Ascending aorta (tissue), 2 donors: Measurements from ENCODE around the gene DKC1. TPM values are rescaled to one million over a fixed set of nuclear protein-coding genes. Genes with fewer than 3 reads are reported as not detected.

Experiments
- DNase-seq, 2 donors: peaks; one replicate each; pipeline ENCODE4 v3.0.0-alpha.2; 2019; ENCODE audit warnings: low spot score in 2 of 2
- H3K27ac ChIP-seq, 2 donors: fragments of 200-600 bp; sonication (generic); one replicate each; pipeline ENCODE4 v1.5.1; 2016 to 2017; ENCODE audit warnings: mild to moderate bottlenecking in 1 of 2
- H3K27me3 ChIP-seq: fragments of 200-600 bp; sonication (generic); one replicate; pipeline ENCODE4 v1.5.1; 2017
- H3K36me3 ChIP-seq, 2 donors: fragments of 200-600 bp; sonication (generic); one replicate each; pipeline ENCODE4 v1.5.1; 2016
- H3K4me1 ChIP-seq, 2 donors: fragments of 200-600 bp; sonication (generic); one replicate each; pipeline ENCODE4 v1.5.1; 2016 to 2017; ENCODE audit warnings: mild to moderate bottlenecking in 1 of 2
- H3K4me3 ChIP-seq, 2 donors: fragments of 200-600 bp; sonication (generic); one replicate each; pipeline ENCODE4 v1.5.1; 2016 to 2017; ENCODE audit warnings: mild to moderate bottlenecking in 1 of 2
- H3K9me3 ChIP-seq, 2 donors: fragments of 200-600 bp; sonication (generic); one replicate each; pipeline ENCODE4 v1.5.1; 2016
- intact Hi-C: fragments of 100-400 bp; cut with DNase I; formaldehyde crosslinking; loops from one replicate; pipeline ENCODE4 v1.15.1; 2023
- total RNA-seq: library from RNA; depleted of rRNA; stranded (reverse); fragments of >200 nt; gene quantifications from one replicate; pipeline ENCODE4 v1.1.0, GENCODE V29; 2016
- TF ChIP-seq, protein P1 (sequence below), 3 experiments: fragments of 200-600 bp in 2 of 3; fragments of 450-650 bp in 1 of 3; sonication (generic) in 2 of 3; IDR thresholded peaks; one replicate each; pipeline ENCODE4 v1.5.1; 2016 to 2019; ENCODE audit warnings: antibody characterized with exemption in 3 of 3, mild to moderate bottlenecking in 1 of 3, moderate library complexity in 1 of 3

Gene DKC1
- total RNA-seq, 1 donor from 2014 or later, result 3.4 TPM

DNA sequence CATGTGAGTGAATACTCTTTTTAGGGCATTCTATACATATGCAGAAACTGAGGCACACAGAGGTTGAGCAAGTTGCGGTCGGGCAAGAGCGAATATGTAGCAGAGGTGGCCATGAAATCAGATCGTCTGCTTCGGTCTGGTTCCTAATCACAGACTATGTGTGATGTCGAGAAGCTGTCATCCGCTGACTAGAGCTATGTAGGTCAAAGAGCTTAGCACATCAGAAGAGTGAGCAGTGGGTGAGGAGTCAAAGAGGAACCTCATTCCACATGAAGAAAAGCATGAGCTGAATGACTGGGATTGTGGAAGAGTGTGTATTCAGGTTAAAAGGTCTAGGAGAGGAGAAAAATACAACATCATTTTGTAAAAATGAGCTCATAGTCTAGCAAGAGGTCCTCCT lies 30.8 kb upstream of the DKC1 start:
- H3K9me3 ChIP-seq, result no peaks in the 10 kb centered on the region
- DNase-seq, result no peak
- peaks cover 17 to 70% of the 10 kb centered on the region in 2 donors for H3K4me1 ChIP-seq
- intact Hi-C loops, result no loop called here
- no peak overlapping the region for H3K4me3 ChIP-seq
- no peaks in the 10 kb centered on the region for H3K36me3 ChIP-seq
- H3K27me3 ChIP-seq, result no peaks in the 10 kb centered on the region
- peak overlapping the region; percentile 77 to 80 for H3K27ac ChIP-seq
- TF ChIP-seq, protein P1, sequence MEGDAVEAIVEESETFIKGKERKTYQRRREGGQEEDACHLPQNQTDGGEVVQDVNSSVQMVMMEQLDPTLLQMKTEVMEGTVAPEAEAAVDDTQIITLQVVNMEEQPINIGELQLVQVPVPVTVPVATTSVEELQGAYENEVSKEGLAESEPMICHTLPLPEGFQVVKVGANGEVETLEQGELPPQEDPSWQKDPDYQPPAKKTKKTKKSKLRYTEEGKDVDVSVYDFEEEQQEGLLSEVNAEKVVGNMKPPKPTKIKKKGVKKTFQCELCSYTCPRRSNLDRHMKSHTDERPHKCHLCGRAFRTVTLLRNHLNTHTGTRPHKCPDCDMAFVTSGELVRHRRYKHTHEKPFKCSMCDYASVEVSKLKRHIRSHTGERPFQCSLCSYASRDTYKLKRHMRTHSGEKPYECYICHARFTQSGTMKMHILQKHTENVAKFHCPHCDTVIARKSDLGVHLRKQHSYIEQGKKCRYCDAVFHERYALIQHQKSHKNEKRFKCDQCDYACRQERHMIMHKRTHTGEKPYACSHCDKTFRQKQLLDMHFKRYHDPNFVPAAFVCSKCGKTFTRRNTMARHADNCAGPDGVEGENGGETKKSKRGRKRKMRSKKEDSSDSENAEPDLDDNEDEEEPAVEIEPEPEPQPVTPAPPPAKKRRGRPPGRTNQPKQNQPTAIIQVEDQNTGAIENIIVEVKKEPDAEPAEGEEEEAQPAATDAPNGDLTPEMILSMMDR (IDR thresholded peaks at IDR 0.05), result no peak

DNA sequence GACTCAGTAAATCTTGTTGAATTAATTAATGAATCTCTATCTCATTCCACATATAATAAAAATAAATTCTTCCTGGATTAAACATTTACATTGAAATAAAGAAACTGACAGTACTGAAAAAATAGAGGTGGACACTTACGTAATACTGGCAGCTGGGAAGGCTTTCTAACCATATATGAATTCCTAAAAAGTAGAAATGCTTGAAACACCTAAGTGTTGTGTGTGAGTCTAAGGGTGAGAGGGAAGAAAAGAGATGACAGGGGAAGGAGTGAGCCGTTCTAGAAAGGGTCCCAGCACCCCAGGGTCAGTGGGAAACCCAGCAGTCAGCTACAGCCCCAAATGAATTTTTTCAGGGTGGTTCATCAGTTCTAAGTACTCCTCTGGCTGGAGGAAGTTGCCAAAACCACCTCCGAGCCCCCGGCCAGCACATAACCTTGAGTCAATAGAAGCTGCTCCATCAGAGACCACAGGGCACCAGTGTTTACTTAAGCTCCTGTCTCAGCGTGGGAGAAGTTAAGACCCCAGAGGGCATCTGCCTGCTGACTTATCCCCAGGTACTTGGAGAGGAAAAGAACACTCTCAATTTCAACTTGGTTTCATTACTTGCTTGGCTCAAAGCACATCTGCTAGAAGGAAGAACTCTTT lies 30.1 kb upstream of the DKC1 start:
- no peak for DNase-seq
- Histone ChIP-seq H3K36me3 (no peaks in the 10 kb centered on the region), H3K27me3 (no peaks in the 10 kb centered on the region), H3K27ac (peak overlapping the region; percentile 77 to 80), H3K4me1 (peaks cover 17 to 68% of the 10 kb centered on the region in 2 donors), H3K4me3 (no peak overlapping the region), H3K9me3 (no peaks in the 10 kb centered on the region)
- TF ChIP-seq, protein P1 (IDR thresholded peaks at IDR 0.05), result no peak
- intact Hi-C loops, result no loop called here

DNA sequence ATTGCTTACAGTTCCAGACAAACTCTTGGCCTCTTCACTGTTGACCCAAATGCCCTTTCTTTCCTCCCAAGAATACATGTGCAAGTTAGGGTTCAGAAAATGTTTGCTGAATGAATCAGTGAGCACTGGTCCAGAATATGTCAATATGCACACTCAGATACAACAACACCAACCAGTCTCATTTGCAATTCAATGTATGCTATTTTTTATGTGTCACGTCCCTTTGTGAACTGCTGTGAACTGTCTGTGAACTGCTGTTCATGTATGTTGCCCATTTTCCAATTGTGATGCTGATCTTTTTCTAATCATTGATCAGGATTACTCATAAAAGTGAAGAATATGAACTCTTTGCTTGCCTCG lies 29.6 kb upstream of the DKC1 start:
- intact Hi-C loops, result no loop called here
- peaks cover 17 to 72% of the 10 kb centered on the region in 2 donors for H3K4me1 ChIP-seq
- H3K27me3 ChIP-seq, result no peaks in the 10 kb centered on the region
- no peak overlapping the region for H3K4me3 ChIP-seq
- H3K27ac ChIP-seq, result peak overlapping the region; percentile 77 to 80
- no peaks in the 10 kb centered on the region for H3K36me3 ChIP-seq
- TF ChIP-seq, protein P1 (IDR thresholded peaks at IDR 0.05), result no peak
- DNase-seq, result no peak
- H3K9me3 ChIP-seq, result no peaks in the 10 kb centered on the region

DNA sequence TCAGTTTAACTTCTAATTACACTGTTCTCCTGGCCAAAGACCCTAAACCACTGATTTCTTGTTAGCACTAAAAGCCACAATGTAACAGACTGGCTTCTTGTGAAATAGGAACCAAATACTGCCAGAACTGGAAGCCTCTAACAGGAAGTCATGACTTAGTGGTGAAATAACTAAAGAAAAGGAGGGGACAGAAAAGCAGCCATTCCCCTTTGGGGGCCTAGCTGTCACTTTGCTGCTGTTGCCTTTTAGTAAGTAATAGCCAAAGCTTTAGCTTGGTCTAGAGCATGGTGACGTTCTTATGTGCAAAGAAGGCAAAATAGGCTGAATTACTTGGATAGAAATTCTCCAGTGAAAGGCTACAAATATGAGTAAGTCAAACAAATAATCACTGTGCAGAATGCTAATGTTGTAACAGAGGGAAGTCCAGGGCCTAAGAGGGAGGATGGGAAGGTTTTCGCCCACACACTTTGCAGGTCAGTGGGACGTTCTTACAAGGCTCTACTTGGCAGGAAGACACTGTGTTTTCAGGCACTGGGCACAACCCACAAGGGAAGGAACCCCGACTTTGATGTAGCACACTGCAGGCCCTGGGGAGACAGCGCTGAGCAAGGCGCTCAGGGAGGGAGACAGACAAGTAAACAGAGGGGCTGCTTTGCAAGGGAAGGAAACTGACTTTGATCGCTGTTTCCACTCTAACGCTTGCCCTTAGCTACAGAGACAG lies 28.4 kb upstream of the DKC1 start:
- Histone ChIP-seq H3K9me3 (no peaks in the 10 kb centered on the region), H3K36me3 (no peaks in the 10 kb centered on the region), H3K4me3 (no peak overlapping the region), H3K4me1 (peaks cover 11 to 67% of the 10 kb centered on the region in 2 donors), H3K27ac (peak overlapping the region; percentile 77 to 80), H3K27me3 (no peaks in the 10 kb centered on the region)
- TF ChIP-seq, protein P1 (IDR thresholded peaks at IDR 0.05), result no peak
- peak in 1 of 2 donors; percentile 74 for DNase-seq
- intact Hi-C loops, result no loop called here

DNA sequence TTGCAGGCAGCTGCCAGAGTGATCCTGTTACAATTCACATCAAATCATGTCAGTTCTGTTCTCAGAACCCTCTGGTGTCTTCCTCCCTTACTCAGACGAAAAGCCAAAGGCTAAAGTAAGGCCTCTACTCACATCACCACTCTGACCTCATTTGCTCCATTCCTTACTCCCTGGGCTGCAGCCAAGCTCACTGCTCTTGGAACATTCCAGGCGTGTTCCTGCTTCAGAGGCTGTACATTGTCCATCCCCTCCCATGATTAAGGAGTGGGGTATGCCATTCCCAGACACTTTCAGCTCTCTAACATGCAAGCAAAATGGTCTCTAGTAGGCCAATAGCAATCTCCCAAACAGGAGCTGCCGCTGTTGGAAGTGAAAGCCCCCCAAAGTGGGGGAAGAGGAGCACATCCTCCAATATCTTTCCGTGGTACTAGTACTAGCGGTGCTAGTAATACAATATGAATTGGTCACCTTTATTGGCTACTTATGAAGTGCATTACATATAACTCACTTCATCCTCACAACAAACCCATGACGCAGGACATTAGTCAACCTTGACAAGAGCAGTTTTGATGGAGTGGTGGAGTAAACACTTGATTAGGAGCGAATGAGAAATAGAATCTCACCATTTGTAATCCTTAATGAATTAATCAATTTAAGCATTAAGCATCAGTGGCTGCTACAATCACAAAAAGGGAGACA lies 26.8 kb upstream of the DKC1 start:
- H3K4me1 ChIP-seq, result peaks cover 10 to 55% of the 10 kb centered on the region in 2 donors
- H3K9me3 ChIP-seq, result no peaks in the 10 kb centered on the region
- H3K27ac ChIP-seq, result peak overlapping the region; percentile 77 to 80
- intact Hi-C loops, result no loop called here
- TF ChIP-seq, protein P1 (IDR thresholded peaks at IDR 0.05), result no peak
- no peak overlapping the region for H3K4me3 ChIP-seq
- no peaks in the 10 kb centered on the region for H3K27me3 ChIP-seq
- no peaks in the 10 kb centered on the region for H3K36me3 ChIP-seq
- DNase-seq, result peak in 1 of 2 donors; percentile 84
